GM19467 (cell line): ENCODE measurements around the gene BHLHA9.
A peak's percentile ranks its signal among the peaks of the same experiment; 100 is the strongest.
"Not testable (repeated sequence)": the region's sequence is repeated elsewhere in the genome, so short reads cannot be mapped to it uniquely, and the experiment has no call there.

ENCODE experiments used
- ATAC-seq: cut with Tn5 transposase; IDR thresholded peaks from one replicate; pipeline ENCODE4 v1.9.1; 2021; ENCODE audit warnings: mild to moderate bottlenecking, moderate library complexity; ENCODE audit not compliant: unreplicated experiment

BHLHA9 gene

DNA sequence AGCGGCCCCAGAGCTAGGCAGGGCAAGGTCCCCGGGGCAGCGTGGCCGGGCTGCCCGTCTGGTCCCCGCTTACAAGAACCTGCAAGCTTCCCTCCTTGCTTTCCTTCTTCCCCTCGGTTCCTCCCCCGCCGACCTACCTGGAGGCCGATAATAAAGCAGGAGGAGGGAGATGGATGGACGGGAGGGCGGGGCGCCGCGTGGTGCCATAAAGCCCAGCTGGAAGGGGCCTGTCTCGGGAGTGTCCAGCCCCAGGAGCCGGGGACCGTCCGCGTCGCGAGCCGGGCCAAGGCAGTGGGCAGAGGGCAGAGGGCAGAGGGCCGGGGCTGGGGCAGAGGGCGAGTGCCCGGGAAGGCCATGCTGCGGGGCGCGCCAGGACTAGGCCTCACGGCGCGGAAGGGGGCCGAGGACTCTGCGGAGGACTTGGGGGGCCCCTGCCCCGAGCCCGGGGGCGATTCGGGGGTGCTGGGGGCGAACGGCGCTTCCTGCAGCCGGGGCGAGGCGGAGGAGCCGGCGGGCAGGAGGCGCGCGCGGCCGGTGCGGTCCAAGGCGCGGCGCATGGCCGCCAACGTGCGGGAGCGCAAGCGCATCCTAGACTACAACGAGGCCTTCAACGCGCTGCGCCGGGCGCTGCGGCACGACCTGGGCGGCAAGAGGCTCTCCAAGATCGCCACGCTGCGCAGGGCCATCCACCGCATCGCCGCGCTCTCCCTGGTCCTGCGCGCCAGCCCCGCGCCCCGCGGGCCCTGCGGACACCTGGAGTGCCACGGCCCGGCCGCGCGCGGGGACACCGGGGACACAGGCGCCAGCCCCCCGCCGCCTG is at the start of gene BHLHA9:
Gene BHLHA9, plus strand, starts transcription at position 235 of the 820 bp plus-strand sequence. Its CDS starts 120 bp downstream, at position 355.
- no peak for ATAC-seq

DNA sequence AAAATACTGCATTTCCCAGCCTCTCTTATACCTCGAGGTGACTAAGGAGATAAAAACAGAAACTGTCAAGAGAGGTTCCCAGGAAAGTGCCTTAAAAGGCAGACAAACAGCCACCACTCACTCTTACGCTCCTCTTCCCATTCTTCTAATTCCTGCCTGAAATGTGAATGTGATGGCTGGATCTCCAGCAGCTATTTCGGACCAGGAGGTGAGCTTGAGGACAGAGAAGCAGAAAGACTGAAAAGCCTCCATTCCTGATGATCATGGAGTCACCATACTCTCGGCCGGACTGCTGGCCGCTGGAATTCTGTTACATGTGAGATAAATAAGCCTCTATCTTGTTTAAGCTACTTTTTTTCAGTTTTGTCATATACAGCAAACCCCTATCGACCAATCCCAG is 49.0 kb upstream of the BHLHA9 start:
- ATAC-seq: no peak

DNA sequence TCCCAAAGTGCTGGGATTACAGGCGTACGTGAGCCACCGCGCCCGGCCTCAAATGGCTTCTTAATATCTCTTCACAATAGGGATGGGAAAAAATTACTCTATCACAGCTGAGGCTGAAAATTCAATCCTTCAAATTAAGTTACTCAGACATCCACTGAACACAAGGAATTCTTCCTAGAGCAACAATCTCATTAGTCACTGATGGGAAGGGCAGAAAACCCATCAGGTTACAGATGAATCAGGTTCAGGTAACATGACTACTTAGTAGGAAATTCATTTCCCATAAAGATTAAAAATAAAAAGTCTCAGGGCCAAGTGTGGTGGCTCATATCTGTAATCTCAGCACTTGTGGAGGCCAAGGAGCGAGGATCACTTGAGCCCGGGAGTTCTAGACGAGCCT is 47.9 kb upstream of the BHLHA9 start:
- ATAC-seq: no peak

DNA sequence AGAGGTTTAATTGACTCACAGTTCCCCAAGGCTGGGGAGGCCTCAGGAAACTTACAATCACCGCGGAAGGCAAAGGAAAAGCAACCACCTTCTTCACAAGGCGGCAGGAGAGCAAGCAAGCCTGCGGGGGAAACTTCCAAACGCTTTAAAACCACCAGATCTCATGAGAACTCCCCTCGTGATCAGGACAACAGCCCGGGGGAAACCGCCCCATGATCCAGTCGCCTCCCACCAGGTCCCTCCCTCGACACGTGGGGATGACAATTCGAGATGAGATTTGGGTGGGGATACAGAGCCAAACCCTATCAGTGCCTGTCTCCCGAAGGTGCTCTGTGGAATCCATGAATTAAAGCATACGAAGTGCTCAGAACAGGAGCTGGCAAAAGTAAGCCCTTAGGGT is 46.6 kb upstream of the BHLHA9 start:
- no peak for ATAC-seq

DNA sequence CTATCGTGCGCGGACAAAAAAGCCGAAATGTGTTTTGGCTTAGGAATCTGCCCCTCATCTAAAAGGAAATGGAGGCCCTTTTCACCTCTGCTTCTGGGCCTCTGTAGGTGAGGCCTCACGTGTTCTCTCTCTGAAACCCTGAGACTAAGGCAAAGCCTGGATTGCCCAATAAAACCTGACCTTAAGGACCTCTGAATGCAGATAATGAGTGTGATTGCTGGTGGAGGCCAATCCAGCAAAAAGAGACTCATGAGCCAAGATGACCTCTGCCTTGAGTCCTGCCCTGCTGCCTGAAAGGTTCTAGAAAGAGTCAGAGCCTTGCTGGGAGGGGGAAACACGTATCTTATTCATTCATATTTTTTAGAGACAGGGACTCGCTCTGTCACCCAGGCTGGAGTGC is 45.9 kb upstream of the BHLHA9 start:
- no peak for ATAC-seq

DNA sequence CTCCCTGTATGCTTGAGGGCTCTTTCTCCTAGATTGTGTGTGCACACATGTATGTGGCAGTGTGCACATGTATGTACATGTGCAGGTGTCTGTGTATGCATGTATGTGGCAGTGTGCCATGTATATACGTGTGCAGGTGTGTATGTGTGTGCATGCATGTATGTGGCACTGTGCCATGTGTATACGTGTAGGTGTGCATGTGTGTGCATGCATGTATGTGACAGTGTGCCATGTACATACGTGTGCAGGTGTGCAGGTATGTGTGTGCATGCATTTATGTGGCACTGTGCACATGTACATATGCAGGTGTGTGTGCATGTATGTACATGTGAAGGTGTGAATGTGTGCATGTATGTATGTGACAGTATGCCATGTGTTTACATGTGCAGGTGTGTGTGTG is 43.9 kb upstream of the BHLHA9 start:
- no peak for ATAC-seq

DNA sequence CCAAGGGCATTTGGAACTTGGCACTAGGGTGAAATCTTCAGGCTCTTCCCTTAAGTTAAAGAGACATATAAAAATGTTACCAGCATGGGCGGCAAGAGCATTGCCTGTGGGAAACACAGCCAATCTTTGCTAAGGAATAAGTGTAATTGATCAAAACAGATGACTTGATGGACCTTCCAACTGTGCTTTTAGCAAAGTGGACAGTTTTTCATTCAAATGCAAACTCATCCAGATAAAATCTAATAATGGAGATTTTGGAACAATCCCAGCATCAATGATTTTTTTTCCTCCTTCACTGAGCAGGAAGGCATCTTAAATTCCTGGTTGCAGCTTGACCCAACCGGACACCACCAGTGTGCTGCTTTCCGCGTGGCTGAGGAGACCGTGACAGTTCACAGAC is 42.9 kb upstream of the BHLHA9 start:
- no peak for ATAC-seq

DNA sequence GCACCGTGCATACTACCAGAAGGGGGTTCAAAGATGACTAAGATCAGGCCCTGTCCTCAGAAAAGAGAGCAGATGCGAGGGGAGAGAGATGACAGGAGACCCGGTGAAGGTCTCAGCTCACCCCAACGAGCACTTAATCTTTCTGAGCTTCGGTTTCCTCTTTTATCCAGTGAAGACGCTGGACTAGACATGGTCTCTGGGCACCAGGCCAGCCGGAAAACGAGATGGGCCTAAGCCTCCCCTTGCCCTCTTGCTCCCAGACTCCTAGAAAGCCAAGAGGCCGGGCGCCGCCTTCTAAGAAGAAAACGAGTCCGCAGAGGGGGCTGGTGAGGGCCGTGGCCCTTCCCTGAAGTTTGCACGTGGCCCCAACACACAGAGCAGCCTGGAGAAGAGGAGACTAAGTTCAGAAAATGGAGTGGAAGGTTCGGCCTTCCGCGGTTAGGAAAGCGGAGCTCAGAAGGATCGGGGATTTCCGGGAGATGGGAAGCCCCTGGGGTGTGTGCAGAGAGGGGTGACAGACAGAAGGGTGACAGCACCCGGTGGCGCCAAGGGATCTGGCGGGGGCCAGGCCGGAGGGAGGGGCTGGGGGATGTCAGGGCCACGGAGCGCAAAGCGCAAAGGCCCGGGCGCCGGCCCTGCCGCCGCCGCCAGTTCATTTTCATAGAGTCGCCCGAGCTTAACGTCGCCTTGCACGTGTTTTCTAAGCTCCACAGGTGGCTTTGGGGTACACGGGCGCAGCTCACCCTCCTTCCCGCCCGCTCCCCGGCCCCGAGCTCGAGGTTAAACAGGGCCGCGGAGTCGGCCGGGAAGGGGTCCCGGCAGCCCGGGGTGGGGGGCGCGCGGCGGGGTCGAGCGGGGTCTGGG is 42.1 kb upstream of the BHLHA9 start:
- ATAC-seq: no peak

DNA sequence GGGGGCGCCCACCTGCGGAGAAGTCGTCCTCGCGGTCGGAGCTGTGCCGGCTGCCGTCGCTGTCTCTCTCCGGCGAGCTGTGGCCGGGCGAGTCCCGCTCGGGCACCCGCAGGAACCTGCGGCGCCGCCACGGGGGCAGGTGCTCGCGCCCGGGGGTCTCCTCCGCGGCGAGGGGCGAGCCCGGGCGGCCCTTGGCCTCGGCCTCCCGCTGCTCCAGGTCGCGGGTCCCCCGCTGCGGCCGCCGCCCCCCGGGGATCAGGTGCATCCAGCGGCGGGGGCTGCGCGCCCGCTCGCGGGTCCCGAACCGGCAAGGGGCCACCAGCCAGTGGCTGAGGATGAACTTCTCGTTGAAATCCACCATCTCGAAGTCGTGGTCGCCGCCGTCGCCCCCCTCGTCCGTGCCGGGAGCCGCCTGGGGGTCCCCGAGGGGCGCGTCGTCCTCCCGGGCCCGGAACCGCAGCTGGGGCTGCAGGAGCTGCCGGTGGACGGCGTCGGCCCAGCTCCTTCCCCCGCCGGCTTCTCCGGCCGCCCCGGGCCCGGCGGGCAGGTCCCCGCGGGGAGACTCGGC is 41.4 kb upstream of the BHLHA9 start:
- ATAC-seq: no peak

DNA sequence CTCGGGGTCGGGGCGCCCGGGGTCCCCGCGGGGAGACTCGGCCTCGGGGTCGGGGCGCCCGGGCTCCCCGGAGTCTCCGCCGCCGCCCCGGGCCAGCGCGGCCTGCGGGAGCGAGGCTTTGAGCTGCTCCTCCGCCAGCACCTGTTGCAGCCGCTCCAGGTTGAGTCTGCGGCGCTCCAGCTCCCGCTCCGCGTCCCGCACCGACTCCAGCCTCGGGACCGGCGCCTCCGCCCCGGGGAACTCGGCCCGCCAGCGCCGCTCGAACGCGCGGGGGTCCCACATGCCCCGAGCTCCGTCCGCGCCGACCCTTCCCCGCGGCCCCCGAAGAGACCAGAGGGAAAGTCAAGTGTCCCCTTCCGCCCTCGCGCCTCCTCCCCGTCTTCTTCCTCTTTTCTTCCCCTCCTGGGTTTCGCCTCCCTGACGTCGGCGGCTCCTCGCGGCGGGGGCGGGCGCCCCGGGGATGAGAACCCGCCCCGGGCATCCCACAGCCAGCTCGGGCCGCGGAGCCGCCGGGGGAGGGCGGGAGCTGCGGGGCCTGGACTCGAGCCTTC is 40.8 kb upstream of the BHLHA9 start:
- ATAC-seq: peak; percentile 47

DNA sequence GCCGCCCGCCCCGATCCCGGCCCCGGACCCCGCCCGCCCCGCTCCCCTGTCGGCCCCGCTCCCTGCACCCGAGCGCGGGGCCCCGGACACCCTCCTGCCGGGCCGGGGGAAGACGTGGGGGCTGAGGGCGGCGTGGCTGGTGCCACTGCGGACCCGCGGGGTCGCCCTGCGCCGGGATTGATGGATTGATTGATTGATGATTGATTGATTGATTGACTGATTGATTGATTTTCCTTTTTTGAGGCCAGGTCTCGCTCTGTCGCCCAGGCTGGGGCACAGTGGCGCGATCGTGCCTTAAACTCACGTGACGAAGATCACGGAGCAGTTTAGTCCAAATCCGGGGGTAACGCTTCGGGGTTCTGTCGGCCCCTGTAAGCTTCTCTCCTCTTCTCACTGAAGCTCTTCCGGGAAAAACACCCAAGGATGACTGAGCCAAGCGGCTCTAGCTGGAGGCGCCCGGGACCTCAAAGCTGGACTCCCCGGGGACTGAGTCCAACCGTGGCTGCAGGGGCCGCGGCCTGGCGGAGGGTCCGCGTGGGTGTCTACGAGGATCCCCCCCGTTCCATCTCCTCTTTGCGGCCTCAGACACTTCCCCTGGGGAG is 40.2 kb upstream of the BHLHA9 start:
- ATAC-seq: no peak

DNA sequence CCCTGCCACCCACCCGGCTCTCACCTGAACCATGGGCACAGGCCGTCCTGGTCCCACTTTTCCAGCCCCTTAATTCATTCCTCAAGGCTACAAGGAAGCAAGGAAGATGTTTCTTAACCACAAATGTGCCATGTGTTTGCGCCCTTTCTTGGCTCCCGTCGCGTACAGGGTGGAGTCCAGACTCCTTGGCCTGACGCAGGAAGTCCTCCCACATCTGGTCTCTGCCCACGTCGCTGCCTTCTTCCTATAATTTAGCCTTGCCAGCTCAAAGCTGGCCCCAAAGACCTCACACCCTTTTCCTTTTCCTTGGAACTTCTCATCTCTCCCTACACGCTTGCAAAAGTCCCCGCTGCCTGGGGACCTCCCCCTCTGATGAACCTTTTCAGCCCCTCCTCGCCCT is 38.8 kb upstream of the BHLHA9 start:
- ATAC-seq: no peak

DNA sequence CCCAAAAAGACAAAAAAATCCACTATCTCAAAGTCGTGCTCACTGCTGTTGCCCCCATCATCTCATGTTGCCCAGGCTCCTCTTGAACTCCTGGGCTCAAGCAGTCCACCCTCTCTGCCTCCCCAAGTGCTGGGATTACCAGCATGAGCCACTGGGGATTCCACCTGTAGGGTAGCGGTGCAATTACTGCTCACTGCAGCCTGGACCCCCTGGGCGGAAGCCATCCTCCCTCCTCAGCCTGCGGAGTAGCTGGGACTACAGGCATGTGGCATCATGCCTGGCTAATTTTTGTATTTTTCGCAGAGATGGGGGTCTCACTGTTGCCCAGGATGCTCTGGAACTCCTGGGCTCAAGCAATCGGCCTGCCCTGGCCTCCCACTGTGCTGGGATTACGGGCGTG is 37.9 kb upstream of the BHLHA9 start:
- no peak for ATAC-seq

DNA sequence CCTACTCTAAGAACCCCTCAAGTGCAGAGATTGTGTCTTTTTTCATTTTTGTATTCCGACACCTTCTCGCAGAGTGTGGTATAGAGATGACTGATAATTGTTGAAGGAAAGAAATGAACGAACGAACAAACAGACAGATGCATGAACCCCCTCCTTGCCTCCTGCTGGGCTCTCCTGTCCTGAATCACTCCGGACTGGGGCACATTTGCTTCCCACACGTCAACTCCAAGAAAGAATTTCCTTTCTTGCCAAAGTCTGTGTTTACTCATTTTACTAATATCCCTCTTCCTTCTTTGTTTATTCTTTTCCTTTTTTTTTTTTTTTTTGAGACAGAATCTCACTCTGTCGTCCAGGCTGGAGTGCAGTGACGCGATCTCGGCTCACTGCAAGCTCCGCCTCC is 37.5 kb upstream of the BHLHA9 start:
- ATAC-seq: no peak

DNA sequence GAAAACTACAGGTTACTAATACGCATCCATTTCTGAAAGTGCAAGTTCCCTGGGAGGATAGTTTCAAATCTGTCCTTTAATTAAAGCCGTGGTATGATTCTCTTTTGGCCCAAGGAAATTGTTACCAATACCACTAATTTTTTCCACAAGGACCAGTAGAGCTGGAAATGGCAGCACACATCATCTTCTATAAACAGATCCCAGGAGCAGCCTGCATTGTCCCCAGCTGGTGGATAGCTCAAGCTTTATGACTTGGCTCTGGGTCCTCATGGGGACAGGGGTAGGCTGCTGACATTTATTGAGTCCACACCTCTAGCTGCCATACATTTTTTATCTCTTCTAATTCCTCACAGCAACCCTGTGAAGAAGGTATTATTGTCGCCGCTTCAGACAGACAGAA is 35.8 kb upstream of the BHLHA9 start:
- no peak for ATAC-seq

DNA sequence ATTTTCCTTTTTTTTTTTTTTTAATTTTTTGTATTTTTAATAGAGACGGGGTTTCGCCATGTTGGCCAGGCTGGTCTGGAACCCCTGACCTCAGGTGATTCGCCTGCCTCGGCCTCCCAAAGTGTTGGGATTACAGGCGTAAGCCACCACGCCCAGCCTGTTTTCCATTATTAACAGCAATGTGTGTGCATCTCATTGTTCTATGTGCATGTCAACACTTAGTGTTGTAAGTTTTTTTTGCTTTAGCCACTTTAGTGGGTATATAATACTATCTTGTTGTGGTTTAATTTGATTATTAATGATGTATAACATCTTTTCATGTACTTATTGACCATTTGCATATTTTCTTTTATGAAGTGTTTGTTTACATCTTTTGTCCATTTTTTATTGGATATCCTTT is 32.8 kb upstream of the BHLHA9 start:
- ATAC-seq: no peak

DNA sequence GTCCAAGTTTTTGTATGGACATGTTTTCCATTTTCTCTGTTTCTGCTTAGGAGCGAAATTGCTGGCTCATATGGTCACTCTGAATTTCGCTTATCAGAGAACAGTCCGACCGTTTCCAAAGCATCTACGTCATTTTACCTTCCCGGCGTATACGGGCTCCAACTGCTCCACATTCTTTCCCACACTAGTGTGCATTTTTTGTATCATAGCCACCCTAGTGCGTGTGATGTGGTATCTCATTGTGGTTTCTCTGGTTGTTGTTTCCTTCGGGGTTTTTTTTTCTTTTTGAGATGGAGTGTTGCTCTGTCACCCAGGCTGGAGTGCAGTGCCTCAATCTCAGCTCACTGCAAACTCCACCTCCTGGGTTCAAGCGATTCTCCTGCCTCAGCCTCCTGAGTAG is 31.0 kb upstream of the BHLHA9 start:
- no peak for ATAC-seq

DNA sequence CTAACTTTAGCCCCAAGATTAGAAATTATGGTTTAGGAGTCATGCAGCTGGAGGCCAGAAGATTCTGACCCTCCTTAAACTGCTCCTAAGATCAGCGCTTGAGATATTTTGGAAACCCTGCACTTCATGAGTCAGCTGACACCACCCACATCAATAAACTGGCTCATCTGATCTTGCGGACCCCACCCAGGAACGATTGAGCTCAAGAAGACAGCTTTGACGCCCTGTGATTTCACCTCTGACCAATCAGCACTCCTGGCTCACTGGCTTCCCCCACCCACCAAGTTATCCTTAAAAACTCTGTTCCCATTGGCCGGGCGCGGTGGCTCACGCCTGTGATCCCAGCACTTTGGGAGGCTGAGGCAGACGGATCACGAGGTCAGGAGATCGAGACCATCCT is 29.8 kb upstream of the BHLHA9 start:
- not testable (repeated sequence) for ATAC-seq

DNA sequence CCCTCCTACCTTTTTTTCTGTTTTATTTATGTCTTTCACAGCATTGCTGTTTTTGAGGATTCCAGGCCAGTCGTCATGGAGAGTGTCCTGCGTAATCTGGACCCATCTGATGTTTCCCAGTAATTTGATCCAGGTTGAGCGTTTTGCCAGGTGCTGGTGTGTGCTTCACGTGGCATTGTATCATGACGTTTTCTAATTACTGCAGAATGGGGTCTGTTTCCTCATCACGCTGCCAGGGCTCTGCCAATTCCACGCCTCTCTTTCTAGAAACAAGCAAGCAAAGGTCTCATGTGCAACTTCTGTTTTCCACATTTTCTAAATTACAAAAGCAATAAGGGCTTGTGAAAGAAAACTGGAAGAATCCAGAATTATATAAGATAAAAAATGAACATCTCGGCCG is 28.3 kb upstream of the BHLHA9 start:
- ATAC-seq: no peak

DNA sequence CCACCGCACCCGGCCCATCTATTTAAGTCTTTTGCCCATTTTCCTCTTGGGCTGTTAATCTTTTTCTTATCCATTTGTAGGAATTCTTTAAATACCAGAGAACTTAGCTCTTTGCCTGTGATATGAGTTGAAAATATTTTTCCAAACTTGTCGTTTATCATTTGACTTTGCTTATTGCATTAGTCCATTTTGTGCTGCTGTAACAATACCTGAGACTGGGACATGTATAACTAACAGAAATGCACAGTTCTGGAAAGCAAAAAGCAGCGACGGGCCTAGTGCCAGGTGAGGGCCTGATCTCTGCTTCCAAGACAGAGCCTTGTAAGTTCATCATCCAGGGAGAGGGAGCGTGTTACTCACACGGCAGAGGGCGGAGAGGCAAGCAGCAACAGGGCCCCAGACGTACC is 25.6 kb upstream of the BHLHA9 start:
- ATAC-seq: no peak
